ENCODE measurements around the gene KLK10. TPM values are rescaled to one million over a fixed set of nuclear protein-coding genes. Genes with fewer than 3 reads are reported as not detected.

KLK10 gene
- total RNA-seq, 4 donors from 2014 or later = 1.7 to 6.7 (median 4.1) TPM; not detected in 1

- Histone ChIP-seq H3K4me1 (no peaks in the 10 kb centered on the region), H3K36me3 (no peaks in the 10 kb centered on the region), H3K4me3 (no peak within 1 kb of the TSS), H3K27ac (no peak within 1 kb of the TSS), H3K27me3 (peaks cover 64% of the 10 kb centered on the region), H3K9me3 (no peaks in the 10 kb centered on the region)
- no peak for ATAC-seq
- 44 to 48% methylated on average over 8 to 11 of the region's 11 CpGs for WGBS, 2 donors (ENCODE audit: low coverage in 1 of 2)
- TF ChIP-seq EP300 (IDR thresholded peaks at IDR 0.05) (no peak), CTCF (IDR thresholded peaks at IDR 0.05) (no peak), POLR2AphosphoS5 (IDR thresholded peaks at IDR 0.05) (no peak), POLR2A (IDR thresholded peaks at IDR 0.05) (no peak)
These were observed 15.2 kb upstream of the KLK10 start, which contains the start of gene KLK12 for GRCh38 chr19:51034704-51035103. TSS of gene KLK12 (minus strand) at chr19:51035002. CDS start at chr19:51034621, 381 bp downstream.

- no peaks in the 10 kb centered on the region for H3K4me1 ChIP-seq
- peaks cover 84% of the 10 kb centered on the region for H3K27me3 ChIP-seq
- no peak overlapping the region for H3K4me3 ChIP-seq
- WGBS, 2 donors (ENCODE audit: low coverage in 1 of 2) = 86 to 88% methylated on average over 5 to 10 of the region's 28 CpGs
- H3K36me3 ChIP-seq = no peaks in the 10 kb centered on the region
- H3K27ac ChIP-seq = no peak overlapping the region
- no peaks in the 10 kb centered on the region for H3K9me3 ChIP-seq
- ATAC-seq = no peak
- TF ChIP-seq CTCF (IDR thresholded peaks at IDR 0.05) = no peak
- no peak for TF ChIP-seq POLR2AphosphoS5 (IDR thresholded peaks at IDR 0.05)
These were observed 12.3 kb upstream of the KLK10 start for GRCh38 chr19:51031880-51032225.

- Histone ChIP-seq H3K4me3 (no peak overlapping the region), H3K27me3 (peaks cover 89% of the 10 kb centered on the region), H3K9me3 (no peaks in the 10 kb centered on the region), H3K27ac (no peak overlapping the region), H3K4me1 (no peaks in the 10 kb centered on the region), H3K36me3 (no peaks in the 10 kb centered on the region)
- WGBS, 2 donors (ENCODE audit: low coverage in 1 of 2) = 76 to 88% methylated on average over 4 to 7 of the region's 7 CpGs
- TF ChIP-seq CTCF (IDR thresholded peaks at IDR 0.05) (no peak), EP300 (IDR thresholded peaks at IDR 0.05) (no peak), POLR2AphosphoS5 (IDR thresholded peaks at IDR 0.05) (no peak), POLR2A (IDR thresholded peaks at IDR 0.05) (no peak)
- no peak for ATAC-seq
These were observed 11.8 kb upstream of the KLK10 start for GRCh38 chr19:51031220-51031879.

- Histone ChIP-seq H3K4me1 (no peaks in the 10 kb centered on the region), H3K4me3 (no peak overlapping the region), H3K9me3 (no peaks in the 10 kb centered on the region), H3K27ac (no peak overlapping the region), H3K27me3 (peaks cover 93% of the 10 kb centered on the region), H3K36me3 (no peaks in the 10 kb centered on the region)
- no peak for TF ChIP-seq POLR2AphosphoS5 (IDR thresholded peaks at IDR 0.05)
- no peak for TF ChIP-seq CTCF (IDR thresholded peaks at IDR 0.05)
- no peak for TF ChIP-seq EP300 (IDR thresholded peaks at IDR 0.05)
- TF ChIP-seq POLR2A (IDR thresholded peaks at IDR 0.05) = no peak
- 74 to 86% methylated on average over 5 to 11 of the region's 13 CpGs for WGBS, 2 donors (ENCODE audit: low coverage in 1 of 2)
- no peak for ATAC-seq
These were observed 11.1 kb upstream of the KLK10 start for GRCh38 chr19:51030631-51031030.

- TF ChIP-seq CTCF (IDR thresholded peaks at IDR 0.05) = no peak
- TF ChIP-seq EP300 (IDR thresholded peaks at IDR 0.05) = no peak
- TF ChIP-seq POLR2A (IDR thresholded peaks at IDR 0.05) = no peak
- TF ChIP-seq POLR2AphosphoS5 (IDR thresholded peaks at IDR 0.05) = no peak
- Histone ChIP-seq H3K4me1 (no peaks in the 10 kb centered on the region), H3K27ac (no peak overlapping the region), H3K36me3 (no peaks in the 10 kb centered on the region), H3K9me3 (no peaks in the 10 kb centered on the region), H3K4me3 (no peak overlapping the region), H3K27me3 (peaks cover 93% of the 10 kb centered on the region)
- ATAC-seq = no peak
- WGBS, 2 donors (ENCODE audit: low coverage in 1 of 2) = 63 to 75% methylated on average over 2 of the region's 2 CpGs
These were observed 10.2 kb upstream of the KLK10 start for GRCh38 chr19:51029718-51030117.

Measured in gastroesophageal sphincter (tissue), 4 donors.